H1 (cell line): Measurements from ENCODE around the gene DACT3. TPM values are rescaled to one million over a fixed set of nuclear protein-coding genes. Genes with fewer than 3 reads are reported as not detected.

Experiments
- CTCF ChIA-PET: fragments of 300-600 bp; sonication (Branson Sonifier 250); formaldehyde crosslinking; loops from one replicate; lab custom pipeline; 2021; ENCODE audit not compliant: partially characterized antibody; lab: Charles Lee
- POLR2A ChIA-PET: fragments of 300-600 bp; sonication (Branson Sonifier 250); formaldehyde crosslinking; loops from one replicate; lab custom pipeline; 2021; ENCODE audit warnings: inconsistent platforms; ENCODE audit not compliant: partially characterized antibody; lab: Charles Lee
- DNase-seq, 2 experiments: peaks; one replicate each; pipeline versions ENCODE4 v3.0.0 to v3.0.0-alpha.2; 2010 to 2022; ENCODE audit warnings: low spot score in 2 of 2, low read depth in 1 of 2, mixed read lengths in 1 of 2
- FAIRE-seq: peaks from 2 replicates; lab custom pipeline; 2011; peaks lifted over from hg19 to GRCh38; lab: Jason Lieb, UNC
- H2AFZ ChIP-seq: 2 replicates; pipeline ENCODE4 v1.8.1; 2012; ENCODE audit warnings: low read length, inconsistent platforms
- H2AK5ac ChIP-seq: 2 replicates; pipeline ENCODE4 v1.6.1; 2013; ENCODE audit warnings: low read depth, low read length
- H2BK120ac ChIP-seq: replicated peaks from 2 replicates; pipeline ENCODE3; 2013; ENCODE audit warnings: low read depth, low read length, inconsistent platforms
- H2BK12ac ChIP-seq: 2 replicates; pipeline ENCODE4 v1.6.1; 2013; ENCODE audit warnings: low read depth, low read length
- H2BK15ac ChIP-seq: 2 replicates; pipeline ENCODE4 v1.6.1; 2013; ENCODE audit warnings: low read length
- H2BK20ac ChIP-seq: 2 replicates; pipeline ENCODE4 v1.6.1; 2013; ENCODE audit warnings: low read length
- H2BK5ac ChIP-seq: 2 replicates; pipeline ENCODE4 v1.6.1; 2013; ENCODE audit warnings: low read depth, low read length
- H3K14ac ChIP-seq: 2 replicates; pipeline ENCODE4 v1.6.1; 2013; ENCODE audit warnings: inconsistent platforms; ENCODE audit not compliant: insufficient read length
- H3K18ac ChIP-seq: 2 replicates; pipeline ENCODE4 v1.6.1; 2013; ENCODE audit warnings: low read length; ENCODE audit errors: extremely low read depth
- H3K23ac ChIP-seq: 2 replicates; pipeline ENCODE4 v1.6.1; 2013; ENCODE audit warnings: inconsistent platforms; ENCODE audit not compliant: insufficient read length
- H3K23me2 ChIP-seq: 2 replicates; pipeline ENCODE4 v1.6.1; 2013; ENCODE audit warnings: low read depth, low read length
- H3K27ac ChIP-seq: 2 replicates; pipeline ENCODE4 v1.6.1; 2011; ENCODE audit warnings: low read depth, low read length, inconsistent platforms
- H3K27me3 ChIP-seq, 4 experiments: replicated peaks in 1 of 4; 1 replicate in 1 of 4; 2 replicates in 3 of 4; pipeline versions ENCODE4 v1.6.1 to v1.8.1; 2011 to 2013; ENCODE audit warnings: low read length in 3 of 4, mild to moderate bottlenecking in 3 of 4, inconsistent platforms in 2 of 4, mixed read lengths in 2 of 4, moderate library complexity in 1 of 4; ENCODE audit not compliant: control insufficient read depth in 3 of 4, insufficient read depth in 3 of 4; ENCODE audit errors: extremely low read depth in 1 of 4
- H3K36me3 ChIP-seq, 4 experiments: 2 replicates each; pipeline versions ENCODE4 v1.6.1 to v1.8.1; 2011 to 2013; ENCODE audit warnings: mild to moderate bottlenecking in 4 of 4, low read length in 3 of 4, moderate library complexity in 2 of 4, control low read depth in 1 of 4, inconsistent platforms in 1 of 4; ENCODE audit not compliant: insufficient read depth in 4 of 4, control insufficient read depth in 2 of 4
- H3K4ac ChIP-seq: replicated peaks from 2 replicates; pipeline ENCODE3; 2013; ENCODE audit warnings: low read length, low read depth, mixed read lengths, inconsistent platforms; ENCODE audit not compliant: insufficient read length
- H3K4me1 ChIP-seq, 4 experiments: replicated peaks in 1 of 4; 1 replicate in 1 of 4; 2 replicates in 3 of 4; pipeline versions ENCODE4 v1.6.1 to v1.8.1; 2011 to 2013; ENCODE audit warnings: low read length in 3 of 4, inconsistent platforms in 2 of 4, mixed read lengths in 1 of 4; ENCODE audit not compliant: insufficient read depth in 4 of 4, control insufficient read depth in 3 of 4
- H3K4me2 ChIP-seq, 2 experiments: 2 replicates each; pipeline versions ENCODE4 v1.6.1 to v1.8.1; 2011 to 2013; ENCODE audit warnings: low read depth in 2 of 2, low read length in 2 of 2, control low read depth in 1 of 2, inconsistent platforms in 1 of 2, mild to moderate bottlenecking in 1 of 2; ENCODE audit not compliant: insufficient read depth in 1 of 2
- H3K4me3 ChIP-seq, 4 experiments: fragments of 200-600, 300-600 bp in 1 of 4; sonication (generic), shearing (Covaris generic), sonication (Bioruptor Twin) in 1 of 4; 2 replicates each; pipeline versions ENCODE4 v1.5.1 to v1.8.1; 2011 to 2016; ENCODE audit warnings: low read length in 4 of 4, low read depth in 3 of 4, control low read depth in 2 of 4, inconsistent platforms in 2 of 4, mild to moderate bottlenecking in 2 of 4, mixed read lengths in 1 of 4, moderate library complexity in 1 of 4; ENCODE audit not compliant: insufficient read depth in 2 of 4; ENCODE audit errors: extremely low read depth in 1 of 4
- H3K56ac ChIP-seq: replicated peaks from 2 replicates; pipeline ENCODE3; 2013; ENCODE audit warnings: low read depth, mild to moderate bottlenecking, mixed read lengths, low read length, inconsistent platforms; ENCODE audit not compliant: insufficient read length
- H3K79me1 ChIP-seq: 2 replicates; pipeline ENCODE4 v1.6.1; 2013; ENCODE audit warnings: low read depth, low read length, control low read depth
- H3K79me2 ChIP-seq, 2 experiments: 2 replicates each; pipeline versions ENCODE4 v1.6.1 to v1.8.1; 2012 to 2013; ENCODE audit warnings: low read length in 2 of 2, mild to moderate bottlenecking in 2 of 2, inconsistent platforms in 1 of 2; ENCODE audit not compliant: insufficient read depth in 2 of 2, control insufficient read depth in 1 of 2
- H3K9ac ChIP-seq, 4 experiments: replicated peaks in 1 of 4; 1 replicate in 1 of 4; 2 replicates in 3 of 4; pipeline versions ENCODE4 v1.6.1 to v1.8.1; 2011 to 2013; ENCODE audit warnings: low read depth in 3 of 4, low read length in 3 of 4, control low read depth in 2 of 4, mild to moderate bottlenecking in 2 of 4, moderate library complexity in 2 of 4, inconsistent platforms in 1 of 4; ENCODE audit errors: extremely low read depth in 1 of 4
- H3K9me3 ChIP-seq, 2 experiments: 2 replicates each; pipeline versions ENCODE4 v1.6.1 to v1.8.1; 2012 to 2013; ENCODE audit warnings: mild to moderate bottlenecking in 2 of 2, moderate library complexity in 2 of 2, control low read depth in 1 of 2, inconsistent platforms in 1 of 2, low read depth in 1 of 2, low read length in 1 of 2, mixed read lengths in 1 of 2; ENCODE audit not compliant: insufficient read depth in 2 of 2
- H4K20me1 ChIP-seq, 2 experiments: replicated peaks in 1 of 2; 2 replicates each; pipeline versions ENCODE3 to v1.8.1; 2011 to 2013; ENCODE audit warnings: inconsistent platforms in 2 of 2, low read length in 2 of 2, mild to moderate bottlenecking in 1 of 2; ENCODE audit not compliant: insufficient read depth in 2 of 2, control insufficient read depth in 1 of 2
- H4K5ac ChIP-seq: 2 replicates; pipeline ENCODE4 v1.6.1; 2013; ENCODE audit warnings: low read length, low read depth, mixed read lengths, inconsistent platforms; ENCODE audit not compliant: insufficient read length
- H4K8ac ChIP-seq: 2 replicates; pipeline ENCODE4 v1.8.0; 2013; ENCODE audit warnings: mild to moderate bottlenecking, moderate library complexity, low read length, inconsistent platforms; ENCODE audit not compliant: insufficient read depth; ENCODE audit errors: extremely low read depth
- H4K91ac ChIP-seq: replicated peaks from 2 replicates; pipeline ENCODE3; 2013; ENCODE audit warnings: low read length, mixed read lengths, inconsistent platforms; ENCODE audit not compliant: insufficient read length
- BRCA1 ChIP-seq: IDR thresholded peaks from 2 replicates; pipeline ENCODE4 v1.6.1; 2012; ENCODE audit warnings: low read depth, low read length, improper control_type of control experiment
- JUN ChIP-seq: IDR thresholded peaks from 2 replicates; pipeline ENCODE4 v1.6.1; 2011; ENCODE audit warnings: low read depth, mild to moderate bottlenecking, improper control_type of control experiment, low read length
- MAX ChIP-seq: IDR thresholded peaks from 2 replicates; pipeline ENCODE4 v1.6.1; 2012; ENCODE audit warnings: inconsistent platforms
- SP1 ChIP-seq: IDR thresholded peaks from 2 replicates; pipeline ENCODE4 v1.6.1; 2011; ENCODE audit warnings: low read depth, low read length
- SRF ChIP-seq: IDR thresholded peaks from 2 replicates; pipeline ENCODE4 v1.6.1; 2011; ENCODE audit warnings: mild to moderate bottlenecking, low read depth, low read length, moderate library complexity
- TAF1 ChIP-seq: IDR thresholded peaks from 2 replicates; pipeline ENCODE4 v1.6.1; 2011; ENCODE audit warnings: mild to moderate bottlenecking, low read depth, low read length
- WGBS, 2 experiments: shearing (Covaris generic) in 1 of 2; methylation state at CpG; one replicate each; pipeline versions ENCODE4 v1.1.6 to v1.1.7; 2013 to 2015; ENCODE audit warnings: low lambda C conversion rate in 2 of 2, mixed read lengths in 2 of 2, inconsistent platforms in 1 of 2, low coverage in 1 of 2, missing lambda C conversion rate in 1 of 2; ENCODE audit not compliant: insufficient replicate concordance in 2 of 2, insufficient coverage in 1 of 2, insufficient read length in 1 of 2; ENCODE audit errors: extremely low coverage in 1 of 2, missing lambda C conversion rate in 1 of 2; 5-methylcytosine and 5-hydroxymethylcytosine counted together
- polyA plus RNA-seq, 7 experiments: library from polyadenylated mRNA; depleted of rRNA in 3 of 7; stranded (reverse) in 5 of 7; unstranded in 2 of 7; fragments of >200 nt in 5 of 7; fragments of 200-250 nt in 2 of 7; gene quantifications; 1 replicate in 5 of 7; 2 replicates in 1 of 7; 4 replicates in 1 of 7; pipeline versions ENCODE4 v1.2.1 to v1.2.3, GENCODE V29; 2011 to 2013; ENCODE audit warnings: missing spikeins in 2 of 7, mixed read lengths in 2 of 7
- total RNA-seq: library from RNA; stranded (reverse); fragmentation: NEBNext Ultra II Directional; extraction: Animal tissue kit (Norgen Biotek cat#: 25700); gene quantifications from 2 replicates; pipeline ENCODE4 v1.2.1, GENCODE V29; 2021

Gene DACT3
- total and polyA plus RNA-seq, 2 of the 8 experiments (the other 6 are each of a cell fraction or from before 2014, with no cell fraction given), result 1.8 to 2.0 TPM

GRCh38 chr19:46634045-46634655, 26.8 kb downstream of the DACT3 start:
- WGBS, 2 experiments, result 2% methylated on average over 14 of the region's 38 CpGs; no CpG with 5 or more reads in 1 of the 2 experiments
- Histone ChIP-seq H3K4me1 (peaks cover 0 to 24% (median 15%) of the 10 kb centered on the region in 4 experiments; a peak in 6 of 7 replicates), H3K79me2 (no peaks in the 10 kb centered on the region), H3K4me2 (peak overlapping the region; percentile 82 to 87), H3K9me3 (no peaks in the 10 kb centered on the region), H3K27ac (no peak overlapping the region), H4K20me1 (peaks cover 0 to 11% of the 10 kb centered on the region in 2 experiments), H3K4ac (no peak overlapping the region), H2BK20ac (no peak overlapping the region), H3K9ac (no peak overlapping the region), H2AFZ (0 out of 2 replicates have a peak overlapping the region, but pooled peaks have one; percentile 8), H2BK15ac (no peak overlapping the region), H3K23ac (no peak overlapping the region), H3K27me3 (peaks cover 5 to 50% (median 42%) of the 10 kb centered on the region in 4 experiments), H2BK5ac (no peak overlapping the region)
- POLR2A ChIA-PET, result interaction anchor here (0.9 to 1.4 kb wide), 4 partner anchors 16 to 28 kb away, joined by 3 to 4 read pairs (median 4); no protein-coding TSS in a partner anchor
- peak; percentile 87 to 98 for DNase-seq
- TF ChIP-seq JUN (no peak), MAX (0 out of 2 replicates have a peak, but pooled peaks have one; percentile 12), SP1 (peak; percentile 71), BRCA1 (no peak), SRF (no peak), TAF1 (peak; percentile 39; the same call in 1 of the 2 replicates)
- TF ChIP-seq, all 59 proteins: peak for 3
- no peak overlapping the region for H4K8ac ChIP-seq
- H2BK120ac ChIP-seq, result no peak overlapping the region
- CTCF ChIA-PET, result interaction anchor here (0.6 to 15.3 kb wide), 5 partner anchors 9 to 110 kb away, joined by 3 to 309 read pairs (median 3); partner anchors contain the start of genes DACT3 and PTGIR
- no peak overlapping the region for H3K14ac ChIP-seq
- no peaks in the 10 kb centered on the region; the same call in 1 of the 2 replicates for H3K79me1 ChIP-seq
- H2BK12ac ChIP-seq, result no peak overlapping the region
- FAIRE-seq, result no peak
- H3K56ac ChIP-seq, result no peak overlapping the region
- peaks cover 20% of the 10 kb centered on the region for H3K23me2 ChIP-seq
- no peak overlapping the region for H4K5ac ChIP-seq
- peak overlapping the region; percentile 48; the same call in 1 of the 2 replicates for H3K18ac ChIP-seq
- H4K91ac ChIP-seq, result no peak overlapping the region
- H3K36me3 ChIP-seq, result no peaks in the 10 kb centered on the region
- no peak overlapping the region for H2AK5ac ChIP-seq
- H3K4me3 ChIP-seq, result peak overlapping the region; percentile 47 to 97 (median 58)
